GM08714 (cell line): ENCODE measurements around the gene PARP15.

ENCODE experiments used
- H3K4me3 ChIP-seq: fragments of 200-500 bp; sonication (Bioruptor generic); 2 replicates; pipeline ENCODE4 v1.5.1; 2014; ENCODE audit warnings: mild to moderate bottlenecking, low read length, inconsistent platforms
- ZNF274 ChIP-seq: IDR thresholded peaks from 2 replicates; pipeline ENCODE4 v1.6.1; 2012; ENCODE audit warnings: mild to moderate bottlenecking, low read depth, low read length

PARP15 gene

DNA sequence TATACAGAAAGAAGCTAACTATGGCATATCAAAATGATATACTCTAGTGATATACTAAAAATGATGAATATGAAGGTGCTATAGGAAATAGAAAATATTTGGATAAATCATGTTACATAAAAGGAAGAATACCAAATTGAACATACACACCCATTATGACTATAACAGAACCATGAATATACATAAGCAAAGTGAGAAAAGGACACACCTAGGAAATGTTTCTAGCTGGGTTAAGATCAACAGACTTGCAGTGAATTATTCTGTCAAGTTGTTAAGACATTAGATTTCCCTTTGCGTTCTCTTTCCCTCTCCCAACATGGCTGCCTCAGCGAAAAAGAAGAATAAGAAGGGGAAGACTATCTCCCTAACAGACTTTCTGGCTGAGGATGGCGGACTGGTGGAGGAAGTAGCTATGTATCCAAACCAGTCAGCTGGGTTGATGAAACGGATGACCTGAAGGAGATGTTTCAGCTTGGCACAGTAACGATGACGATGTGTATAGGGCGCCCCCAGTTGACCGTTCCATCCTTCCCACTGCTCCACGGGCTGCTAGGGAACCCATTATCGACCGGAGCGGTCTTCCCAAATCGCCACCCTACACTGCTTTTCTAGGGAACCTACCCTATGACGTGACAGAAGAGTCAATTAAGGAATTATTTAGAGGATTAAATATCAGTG is 83.0 kb downstream of the PARP15 start:
- no peak overlapping the region for H3K4me3 ChIP-seq
- TF ChIP-seq ZNF274: no peak

DNA sequence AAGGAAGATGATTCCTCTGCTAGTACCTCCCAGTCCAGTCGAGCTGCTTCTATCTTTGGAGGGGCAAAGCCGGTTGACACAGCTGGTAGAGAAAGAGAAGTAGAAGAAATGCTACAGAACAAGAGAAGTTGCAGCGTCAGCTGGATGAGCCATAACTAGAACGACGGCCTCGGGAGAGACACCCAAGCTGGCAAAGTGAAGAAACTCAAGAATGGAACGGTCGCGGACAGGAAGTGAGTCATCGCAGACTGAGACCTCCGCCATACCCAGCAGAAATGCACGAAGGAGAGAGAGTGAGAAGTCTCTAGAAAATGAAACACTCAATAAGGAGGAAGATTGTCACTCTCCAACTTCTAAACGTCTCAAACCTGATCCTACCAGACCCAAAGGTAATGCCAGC is 84.2 kb downstream of the PARP15 start:
- no peak overlapping the region for H3K4me3 ChIP-seq
- TF ChIP-seq ZNF274: no peak

DNA sequence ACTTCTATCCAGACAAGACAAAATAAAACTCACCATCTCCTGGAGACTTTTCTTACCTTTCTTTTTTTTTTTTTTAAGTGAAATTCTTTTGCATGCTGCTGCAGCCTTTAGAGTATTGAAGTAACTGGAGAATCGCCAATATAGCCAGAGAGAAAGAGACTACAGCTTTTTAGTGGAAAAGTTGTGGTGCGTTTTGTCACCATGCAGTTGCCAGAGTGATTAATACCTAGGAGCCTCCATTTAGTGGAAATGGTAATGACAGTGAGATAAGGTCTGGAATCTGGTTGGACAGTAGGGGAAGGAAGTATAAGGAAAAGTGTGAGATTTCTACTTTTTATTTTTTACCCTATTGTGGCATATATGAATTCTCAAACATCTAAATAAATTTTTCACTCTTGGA is 85.1 kb downstream of the PARP15 start:
- no peak for TF ChIP-seq ZNF274

DNA sequence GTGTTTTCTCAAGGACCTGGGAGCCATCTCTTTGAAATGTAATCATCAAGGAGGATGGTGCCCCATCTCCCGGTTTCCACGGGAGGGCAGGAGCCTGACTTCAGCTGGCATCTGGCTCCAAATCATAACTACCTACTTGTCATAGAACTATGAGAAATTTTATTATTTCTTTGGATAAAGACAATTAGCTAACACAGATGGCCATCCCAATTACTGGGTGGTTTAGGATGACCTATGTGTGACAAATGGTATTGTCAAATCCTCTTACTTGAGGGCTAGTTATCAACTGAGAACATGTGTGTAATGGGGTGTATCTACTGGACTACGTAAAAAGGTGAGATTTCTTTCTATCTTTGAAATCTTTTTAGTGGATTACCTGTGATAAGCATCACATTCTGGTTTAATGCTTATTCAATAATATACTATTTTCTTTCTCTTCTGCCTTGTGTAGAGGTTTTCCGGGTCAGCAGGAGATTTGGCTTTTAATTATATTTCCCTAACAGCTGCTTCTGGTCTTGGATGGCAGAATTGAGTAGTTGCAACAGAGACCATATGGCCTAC is 87.9 kb downstream of the PARP15 start:
- no peak for TF ChIP-seq ZNF274
- H3K4me3 ChIP-seq: no peak overlapping the region

More for the DNA sequence above, 85.1 kb downstream of the PARP15 start:
- H3K4me3 ChIP-seq: no peak overlapping the region

DNA sequence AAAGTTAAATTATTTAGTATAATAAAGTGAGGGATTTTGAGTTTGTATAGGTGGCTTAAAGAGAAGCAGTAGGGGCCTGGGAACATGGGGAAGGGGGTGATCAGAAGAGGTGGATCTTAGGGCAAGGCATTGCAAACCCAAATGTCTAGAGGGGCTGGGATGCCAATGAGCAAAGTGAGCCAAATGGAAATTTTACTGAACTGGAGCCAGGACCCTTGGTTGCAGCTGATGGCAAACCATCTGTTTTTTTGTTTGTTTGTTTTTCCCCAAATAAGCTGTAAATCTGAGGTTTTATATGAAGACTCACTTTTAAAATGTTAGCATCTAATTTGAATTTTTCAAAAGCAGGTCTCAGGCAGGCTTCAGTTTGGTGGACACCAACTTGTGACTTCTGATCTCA is 88.4 kb downstream of the PARP15 start:
- no peak overlapping the region for H3K4me3 ChIP-seq
- TF ChIP-seq ZNF274: no peak

DNA sequence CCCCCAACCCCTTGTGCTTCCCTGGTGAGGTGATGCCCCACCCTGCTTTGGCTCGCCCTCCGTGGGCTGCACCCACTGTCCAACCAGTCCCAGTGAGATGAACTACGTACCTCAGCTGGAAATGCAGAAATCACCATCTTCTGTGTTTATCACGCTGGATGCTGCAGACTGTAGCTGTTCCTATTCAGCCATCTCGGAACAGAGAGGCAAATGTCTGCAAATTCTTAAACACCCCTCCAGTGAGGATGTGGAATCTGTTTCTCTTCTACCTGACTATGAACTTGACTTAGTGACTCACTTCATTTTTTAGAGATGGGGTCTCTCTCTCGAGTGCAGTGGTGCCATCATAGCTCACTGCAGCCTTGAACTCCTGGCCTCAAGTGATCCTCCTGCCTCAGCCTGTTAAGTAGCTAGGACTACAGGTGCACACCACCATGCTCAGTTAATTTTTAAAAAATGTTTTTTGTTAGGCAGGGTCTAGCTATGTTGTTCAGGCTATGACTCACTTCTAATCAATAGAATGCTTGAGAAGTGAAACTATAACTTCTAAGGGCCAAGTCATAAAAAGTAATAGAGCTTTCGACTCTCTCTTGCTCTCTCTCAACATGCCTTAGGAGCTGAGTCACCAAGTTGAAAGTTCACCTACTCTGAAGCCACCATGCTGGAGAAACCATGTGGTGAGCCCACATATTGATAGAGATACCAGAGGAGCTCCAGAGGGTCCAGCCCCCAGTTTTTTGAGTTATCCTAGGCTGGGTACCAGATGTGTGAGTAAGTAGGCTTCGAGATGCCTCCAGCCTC is 91.7 kb downstream of the PARP15 start:
- TF ChIP-seq ZNF274: no peak
- H3K4me3 ChIP-seq: no peak overlapping the region

DNA sequence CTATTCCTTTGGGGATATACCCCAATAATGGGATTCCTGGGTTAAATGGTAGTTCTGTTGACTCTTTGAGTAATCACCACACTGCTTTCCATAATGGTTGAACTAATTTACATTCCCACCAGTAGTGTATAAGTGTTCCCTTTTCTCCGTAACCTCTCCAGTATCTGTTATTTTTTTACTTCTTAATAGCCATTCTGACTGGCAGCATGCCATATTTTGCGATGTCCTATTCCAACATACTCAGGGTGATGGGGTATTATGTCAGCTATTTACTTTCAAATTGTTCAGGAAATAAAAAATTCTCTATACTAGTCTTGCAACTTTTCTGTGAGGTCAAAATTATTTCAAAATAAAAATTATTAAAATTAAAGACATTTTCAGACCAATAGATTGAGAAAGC is 94.1 kb downstream of the PARP15 start:
- H3K4me3 ChIP-seq: no peak overlapping the region
- TF ChIP-seq ZNF274: no peak

DNA sequence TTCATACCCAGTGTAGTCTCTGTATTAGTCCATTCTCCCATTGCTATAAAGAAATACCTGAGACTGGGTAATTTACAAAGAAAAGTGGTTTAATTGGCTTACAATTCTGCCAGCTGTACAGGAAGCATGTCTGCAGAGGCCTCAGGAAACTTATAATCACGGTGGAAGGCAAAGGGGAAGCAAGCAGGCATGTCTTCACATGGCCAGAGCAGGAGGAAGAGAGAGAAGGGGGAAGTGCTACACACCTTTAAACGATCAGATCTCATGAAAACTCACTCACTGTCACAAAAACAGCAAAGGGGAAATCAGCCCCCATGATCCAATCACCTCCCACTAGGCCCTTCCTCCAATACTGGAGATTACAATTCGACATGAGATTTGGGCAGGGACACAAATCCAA is 96.9 kb downstream of the PARP15 start:
- no peak for TF ChIP-seq ZNF274

DNA sequence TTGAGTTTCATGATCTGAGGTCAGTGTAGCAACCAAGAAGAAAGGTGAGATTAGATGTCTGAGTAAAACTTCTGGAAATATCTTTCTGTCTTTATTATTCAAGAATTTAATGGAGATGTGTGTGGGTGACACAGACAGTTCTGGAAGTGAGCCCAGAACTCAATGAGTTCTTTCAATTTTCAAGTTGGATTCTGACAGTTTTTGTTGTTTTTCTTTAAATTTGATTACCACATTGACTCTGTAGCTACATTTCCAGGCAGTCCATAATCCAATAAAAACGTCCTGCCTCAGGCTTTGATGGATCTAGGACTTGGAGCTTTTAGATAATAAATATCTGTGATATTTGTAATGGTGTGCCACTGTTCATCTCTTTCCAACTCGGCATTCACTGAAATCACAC is 99.3 kb downstream of the PARP15 start:
- TF ChIP-seq ZNF274: no peak
- no peak overlapping the region for H3K4me3 ChIP-seq

More for the DNA sequence above, 96.9 kb downstream of the PARP15 start:
- H3K4me3 ChIP-seq: no peak overlapping the region

DNA sequence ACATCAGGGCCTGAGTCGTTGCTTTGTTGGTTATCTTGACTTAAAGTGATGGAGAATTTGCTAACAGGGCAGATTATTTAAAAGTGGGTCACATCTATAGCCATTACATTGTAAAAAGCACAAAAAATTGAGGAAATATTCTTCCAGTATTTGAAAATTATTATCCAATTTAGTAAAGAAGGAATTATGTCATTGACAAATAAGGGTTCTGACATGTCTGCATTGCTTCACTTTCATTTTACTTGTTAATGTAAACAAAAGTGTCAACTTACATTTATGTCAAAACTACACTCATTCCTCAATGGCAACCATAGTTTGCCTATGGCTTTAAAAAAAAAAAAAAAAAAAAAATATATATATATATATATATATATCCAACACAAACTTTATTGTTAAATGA is 99.8 kb downstream of the PARP15 start:
- no peak overlapping the region for H3K4me3 ChIP-seq
- TF ChIP-seq ZNF274: no peak

DNA sequence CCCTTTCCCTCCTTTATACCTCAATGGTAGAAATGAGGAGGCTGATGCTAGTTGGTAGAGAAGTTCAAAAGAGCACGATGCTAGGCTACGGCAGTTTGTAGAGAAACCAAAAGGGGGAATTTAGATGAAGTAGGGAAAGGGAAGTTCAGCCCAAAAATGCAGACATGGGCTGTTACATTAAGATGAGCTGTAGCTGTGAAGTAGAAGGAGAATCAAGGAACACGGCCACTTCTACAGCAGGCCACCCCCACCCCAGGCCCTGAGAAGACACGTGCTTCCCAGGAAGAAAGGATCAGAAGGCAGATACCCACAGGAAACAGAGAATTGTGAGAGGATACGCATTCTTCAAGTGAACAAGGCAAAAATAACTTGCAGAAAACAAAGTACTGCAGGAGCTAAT is 101.1 kb downstream of the PARP15 start:
- no peak for TF ChIP-seq ZNF274
- H3K4me3 ChIP-seq: no peak overlapping the region; the same call in 1 of the 2 replicates

DNA sequence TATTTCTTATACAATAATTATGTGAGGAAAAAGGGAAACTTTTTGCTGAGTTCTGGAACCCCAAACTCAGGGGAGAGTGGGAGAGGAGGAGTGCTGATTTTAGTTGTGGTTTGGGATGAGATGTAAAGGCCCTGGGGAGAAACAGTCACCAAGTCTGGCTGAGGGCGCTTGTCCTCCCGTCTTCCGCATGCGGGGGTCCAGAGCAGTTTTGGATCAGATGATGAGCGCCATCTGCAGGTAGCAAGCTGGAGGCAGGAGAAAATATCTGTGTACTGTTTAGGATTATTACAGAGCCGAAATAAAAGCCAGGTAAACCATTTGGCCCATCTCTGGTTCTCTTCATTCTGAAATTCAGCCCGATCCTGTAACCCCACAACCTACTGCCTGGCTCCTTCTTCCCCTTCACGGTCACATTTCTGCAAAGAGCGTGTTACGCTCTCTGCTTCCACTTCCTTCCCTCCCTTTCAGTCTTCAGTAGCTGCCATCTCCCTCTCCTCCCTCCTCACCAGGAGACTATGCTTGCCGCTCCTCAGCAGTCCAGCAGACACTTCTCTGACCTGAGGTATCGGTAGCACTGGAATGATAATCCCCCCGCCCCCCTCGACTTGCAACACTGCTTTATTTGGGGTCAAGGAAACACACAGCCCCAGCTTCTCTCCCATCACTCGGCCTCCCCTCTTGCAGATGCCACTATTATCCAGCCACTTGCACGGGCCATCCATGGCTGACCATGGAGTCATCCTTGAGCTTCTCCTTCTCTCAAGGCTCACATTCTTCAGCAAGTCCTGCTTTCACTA is 101.8 kb downstream of the PARP15 start:
- no peak for TF ChIP-seq ZNF274
- peak overlapping the region; percentile 80; the same call in 1 of the 2 replicates for H3K4me3 ChIP-seq

DNA sequence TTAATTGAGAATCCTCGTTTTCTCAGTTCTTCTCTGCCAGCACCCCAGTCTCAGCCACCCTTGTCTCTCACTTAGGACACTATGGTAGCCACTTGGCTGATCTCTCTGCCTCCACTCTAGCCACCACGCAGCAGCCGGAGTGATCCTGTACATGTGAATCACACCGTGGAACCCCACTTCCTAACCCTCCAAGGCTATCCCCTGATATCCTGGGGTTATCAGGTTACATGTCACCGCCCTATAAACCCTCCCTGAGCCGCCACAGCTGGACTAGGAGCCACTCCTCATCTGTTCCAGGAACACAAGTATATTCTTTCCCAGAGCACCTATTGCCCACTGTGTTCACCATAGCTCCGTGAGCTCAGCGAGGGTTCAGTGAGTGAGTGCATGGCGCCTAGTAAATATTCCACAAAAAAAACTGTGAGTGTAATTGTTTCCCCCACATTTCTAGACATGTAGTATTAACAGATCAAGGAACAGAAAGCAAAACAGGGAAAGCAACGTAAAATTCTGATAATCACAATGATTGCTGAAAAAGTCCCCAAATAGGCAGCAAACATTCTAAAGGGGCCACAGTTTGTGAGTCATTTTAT is 102.5 kb downstream of the PARP15 start:
- peak overlapping the region; percentile 80; the same call in 1 of the 2 replicates for H3K4me3 ChIP-seq
- no peak for TF ChIP-seq ZNF274
